K562 (cell line): ENCODE data around the gene ALCAM. TPM values are rescaled to one million over a fixed set of nuclear protein-coding genes. Genes with fewer than 3 reads are reported as not detected.

Source experiments
- ATAC-seq: fragments of 200-7000 bp; cut with Tn5 transposase; 3 replicates; pipeline ENCODE4 v1.9.1; 2020; ENCODE audit warnings: moderate library complexity
- BruUV-seq: library from RNA; stranded (reverse); fragments of 400-500 nt; replicated peaks from 2 replicates; lab custom pipeline; 2021; lab: Mats Ljungman, UMichigan
- CTCF ChIA-PET: fragments of 300-600 bp; formaldehyde crosslinking; extraction: SDS; loops from one replicate; lab custom pipeline; 2021; ENCODE audit warnings: low intra/inter-chr PET ratio; lab: Yijun Ruan, JAX
- POLR2A ChIA-PET: fragments of 300-600, 350-650 bp; sonication (Branson Sonifier 250); formaldehyde crosslinking; extraction: SDS; loops from one replicate; lab custom pipeline; 2021; ENCODE audit warnings: antibody characterized with exemption, inconsistent platforms; lab: Yijun Ruan, JAX
- DNase-seq, 4 experiments: peaks; one replicate each; pipeline versions ENCODE4 v3.0.0 to v3.0.0-alpha.2; 2011 to 2018; ENCODE audit warnings: low spot score in 3 of 4, mixed read lengths in 3 of 4; ENCODE audit errors: extremely low read depth in 1 of 4
- FAIRE-seq: peaks from 2 replicates; lab custom pipeline; 2011; peaks lifted over from hg19 to GRCh38; lab: Jason Lieb, UNC
- H2AFZ ChIP-seq: 2 replicates; pipeline ENCODE4 v1.6.0; 2011; ENCODE audit warnings: low read depth, low read length, control low read depth, inconsistent platforms
- H3K27ac ChIP-seq: fragments of 200-600 bp; 3 replicates; pipeline ENCODE4 v1.8.0; 2011; ENCODE audit warnings: low read depth, mild to moderate bottlenecking, control low read depth, inconsistent platforms, low read length, moderate library complexity, mixed read lengths; ENCODE audit errors: extremely low read depth
- H3K27me3 ChIP-seq, 2 experiments: fragments of 300-600 bp in 1 of 2; 2 replicates in 1 of 2; 3 replicates in 1 of 2; pipeline versions ENCODE4 v1.6.0 to v1.8.0; 2011; ENCODE audit warnings: inconsistent platforms in 2 of 2, low read length in 2 of 2, mild to moderate bottlenecking in 1 of 2, mixed read lengths in 1 of 2, moderate library complexity in 1 of 2; ENCODE audit not compliant: control insufficient read depth in 2 of 2, insufficient read depth in 2 of 2
- H3K36me3 ChIP-seq: fragments of 300-600 bp; 3 replicates; pipeline ENCODE4 v1.8.0; 2011; ENCODE audit warnings: mild to moderate bottlenecking, low read length, inconsistent platforms; ENCODE audit not compliant: control insufficient read depth, insufficient read depth
- H3K4me1 ChIP-seq, 2 experiments: fragments of 200-600 bp in 1 of 2; replicated peaks in 1 of 2; 2 replicates in 1 of 2; 3 replicates in 1 of 2; pipeline versions ENCODE4 v1.5.1 to v1.8.0; 2011; ENCODE audit warnings: inconsistent platforms in 2 of 2, low read length in 2 of 2, mild to moderate bottlenecking in 1 of 2, mixed read lengths in 1 of 2, moderate library complexity in 1 of 2; ENCODE audit not compliant: control insufficient read depth in 2 of 2, insufficient read depth in 2 of 2
- H3K4me2 ChIP-seq: 2 replicates; pipeline ENCODE4 v1.6.1; 2011; ENCODE audit warnings: low read length, control low read depth, inconsistent platforms, mixed read lengths; ENCODE audit not compliant: insufficient read depth
- H3K4me3 ChIP-seq: fragments of 200-600 bp; sonication (generic), shearing (Covaris generic); 2 replicates; pipeline ENCODE4 v1.5.1; 2016; ENCODE audit warnings: control low read depth, inconsistent platforms
- H3K79me2 ChIP-seq: fragments of 200-600 bp; 3 replicates; pipeline ENCODE4 v1.8.0; 2011; ENCODE audit warnings: low read length, inconsistent platforms; ENCODE audit not compliant: control insufficient read depth, insufficient read depth
- H3K9ac ChIP-seq, 2 experiments: 2 replicates each; pipeline versions ENCODE4 v1.6.0 to v1.6.1; 2011; ENCODE audit warnings: low read depth in 2 of 2, low read length in 2 of 2, control low read depth in 1 of 2, inconsistent platforms in 1 of 2, mild to moderate bottlenecking in 1 of 2, mixed read lengths in 1 of 2; ENCODE audit not compliant: insufficient read depth in 1 of 2
- H3K9me1 ChIP-seq: one replicate; pipeline ENCODE4 v1.6.0; 2011; ENCODE audit warnings: inconsistent platforms, mild to moderate bottlenecking, low read length, moderate library complexity; ENCODE audit not compliant: control insufficient read depth, insufficient read depth
- H3K9me3 ChIP-seq: replicated peaks from 2 replicates; pipeline ENCODE4 v1.5.1; 2011; ENCODE audit warnings: low read depth, low read length, inconsistent platforms; ENCODE audit not compliant: control insufficient read depth, insufficient read depth
- H4K20me1 ChIP-seq: replicated peaks from 2 replicates; pipeline ENCODE4 v1.6.1; 2011; ENCODE audit warnings: low read length, inconsistent platforms, mixed read lengths; ENCODE audit not compliant: control insufficient read depth, insufficient read depth
- KDM5B ChIP-seq: fragments of 200-600 bp; sonication (generic); IDR thresholded peaks from 2 replicates; pipeline ENCODE4 v1.6.1; 2012; ENCODE audit warnings: low read depth, mild to moderate bottlenecking, moderate library complexity, low read length, control low read depth, inconsistent platforms; ENCODE audit not compliant: insufficient replicate concordance
- MAFG ChIP-seq: fragments of 450-650 bp; conservative IDR thresholded peaks from 2 replicates; pipeline ENCODE4 v1.6.1; 2016; ENCODE audit warnings: missing genetic modification characterization, missing compliant biosample characterization
- OTX1 ChIP-seq: fragments of 450-650 bp; formaldehyde crosslinking; IDR thresholded peaks from 2 replicates; pipeline ENCODE4 v1.4.0; 2022; ENCODE audit warnings: mild to moderate bottlenecking
- SIX5 ChIP-seq, 2 experiments: IDR thresholded peaks; 2 replicates each; pipeline ENCODE4 v1.6.1; 2011; ENCODE audit warnings: low read length in 2 of 2, borderline replicate concordance in 1 of 2, low read depth in 1 of 2, mild to moderate bottlenecking in 1 of 2, moderate library complexity in 1 of 2; ENCODE audit not compliant: insufficient read depth in 1 of 2
- SRF ChIP-seq, 2 experiments: fragments of 250-450, 450-650 bp in 1 of 2; sonication (Bioruptor Pico) in 1 of 2; sonication (generic) in 1 of 2; formaldehyde crosslinking; IDR thresholded peaks; 2 replicates each; pipeline versions ENCODE4 v1.5.0 to v1.5.1; 2020 to 2022; ENCODE audit warnings: mild to moderate bottlenecking in 1 of 2, missing genetic modification reagents in 1 of 2
- USF2 ChIP-seq: sonication (generic); formaldehyde crosslinking; IDR thresholded peaks from 2 replicates; pipeline ENCODE4 v1.5.0; 2020; ENCODE audit warnings: missing genetic modification reagents
- YBX1 ChIP-seq: fragments of 450-650 bp; IDR thresholded peaks from 2 replicates; pipeline ENCODE4 v1.7.1; 2016; ENCODE audit warnings: mild to moderate bottlenecking
- ZBTB49 ChIP-seq: sonication (generic); formaldehyde crosslinking; IDR thresholded peaks from 2 replicates; pipeline ENCODE4 v1.8.0; 2022; ENCODE audit warnings: missing genetic modification reagents, mild to moderate bottlenecking, borderline replicate concordance
- ZNF316 ChIP-seq: fragments of 450-650 bp; IDR thresholded peaks from 2 replicates; pipeline ENCODE4 v1.6.1; 2016
- WGBS: fragments of 100-300 bp; shearing (Covaris generic); methylation state at CpG from one replicate; pipeline ENCODE4 v1.1.6; 2016; ENCODE audit warnings: low coverage, mixed read lengths; ENCODE audit not compliant: insufficient coverage; ENCODE audit errors: missing lambda C conversion rate; 5-methylcytosine and 5-hydroxymethylcytosine counted together
- in situ Hi-C: fragments of 300-500 bp; cut with MboI; formaldehyde crosslinking; loops from 4 replicates; pipeline ENCODE4 v1.15.0; 2018; ENCODE audit warnings: inconsistent platforms, mixed read lengths
- intact Hi-C: fragments of 100-400 bp; cut with micrococcal nuclease; formaldehyde crosslinking; loops from 2 replicates; pipeline ENCODE4 v1.14.2; 2022
- polyA plus RNA-seq, 8 experiments: library from polyadenylated mRNA; depleted of rRNA in 4 of 8; stranded (reverse) in 5 of 8; unstranded in 3 of 8; fragments of >200 nt; fragmentation: Nextera tagmentation in 2 of 8; fragmentation: Illumina TruSeq in 1 of 8; extraction: Ambion mirVana in 2 of 8; extraction: Trizol in 1 of 8; gene quantifications; 2 replicates each; pipeline versions ENCODE4 v1.2.1 to v1.2.3, GENCODE V29; 2011 to 2014; ENCODE audit warnings: inconsistent platforms in 1 of 8, missing spikeins in 1 of 8
- total RNA-seq, 7 experiments: library from RNA; depleted of rRNA in 6 of 7; stranded (reverse); fragments of >200 nt in 6 of 7; fragmentation: Illumina TruSeq in 2 of 7; extraction: Trizol in 2 of 7; gene quantifications; 2 replicates each; pipeline versions ENCODE4 v1.2.1 to v1.2.3, GENCODE V29; 2011 to 2021; ENCODE audit warnings: low replicate concordance in 1 of 7
- TF ChIP-seq, protein P1 (sequence below): fragments of 450-650 bp; IDR thresholded peaks from 2 replicates; pipeline ENCODE4 v1.6.1; 2016; ENCODE audit warnings: low read depth, mild to moderate bottlenecking, moderate library complexity

ALCAM gene
- total and polyA plus RNA-seq, 9 of the 15 experiments (the other 6 are each of a cell fraction or from before 2014, with no cell fraction given), result 0.03 to 0.98 (median 0.14) TPM; not detected in 1

- Histone ChIP-seq H3K9me1 (no peaks in the 10 kb centered on the region), H3K27ac (no peak overlapping the region), H2AFZ (no peak overlapping the region), H3K4me3 (no peak overlapping the region), H3K4me2 (no peak overlapping the region), H3K9ac (no peak overlapping the region), H3K4me1 (no peaks in the 10 kb centered on the region), H3K9me3 (no peaks in the 10 kb centered on the region), H3K36me3 (no peaks in the 10 kb centered on the region), H4K20me1 (no peaks in the 10 kb centered on the region), H3K27me3 (no peaks in the 10 kb centered on the region), H3K79me2 (no peaks in the 10 kb centered on the region)
- 0% methylated on average over 1 of the region's 1 CpG for WGBS
- in situ Hi-C loops, result no loop called here
- TF ChIP-seq KDM5B, result no peak
- no peak for TF ChIP-seq OTX1 (CRISPR knock-in tag)
- TF ChIP-seq ZNF316, result no peak
- TF ChIP-seq, protein P1, sequence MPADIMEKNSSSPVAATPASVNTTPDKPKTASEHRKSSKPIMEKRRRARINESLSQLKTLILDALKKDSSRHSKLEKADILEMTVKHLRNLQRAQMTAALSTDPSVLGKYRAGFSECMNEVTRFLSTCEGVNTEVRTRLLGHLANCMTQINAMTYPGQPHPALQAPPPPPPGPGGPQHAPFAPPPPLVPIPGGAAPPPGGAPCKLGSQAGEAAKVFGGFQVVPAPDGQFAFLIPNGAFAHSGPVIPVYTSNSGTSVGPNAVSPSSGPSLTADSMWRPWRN, result no peak
- TF ChIP-seq SRF (CRISPR knock-in tag; IDR thresholded peaks at IDR 0.05), result no peak
- no peak for TF ChIP-seq USF2 (CRISPR knock-in tag)
- TF ChIP-seq MAFG, result no peak
- TF ChIP-seq YBX1, result no peak
- no peak for TF ChIP-seq SIX5 (IDR thresholded peaks at IDR 0.05; ENCODE audit: borderline replicate concordance in 1 of 2, insufficient read depth in 1 of 2, low read depth in 1 of 2, low read length in 2 of 2)
- TF ChIP-seq ZBTB49 (CRISPR knock-in tag), result no peak
- ATAC-seq (no peak), DNase-seq (no peak), FAIRE-seq (no peak)
- ChIA-PET POLR2A (no interaction called here), CTCF (no interaction called here)
- intact Hi-C loops, result no loop called here
- BruUV-seq, result no TSS peak
These were observed 193.1 kb downstream of the ALCAM start for GRCh38 chr3:105559856-105560255.
